ENCODE measurements around the gene ISG15. TPM values are rescaled to one million over a fixed set of nuclear protein-coding genes. Genes with fewer than 3 reads are reported as not detected.

Gene ISG15
- total and polyA plus RNA-seq, 2 of the 13 experiments (the other 11 are each of a cell fraction or from before 2014, with no cell fraction given) = 42.1 to 54.9 TPM

DNA sequence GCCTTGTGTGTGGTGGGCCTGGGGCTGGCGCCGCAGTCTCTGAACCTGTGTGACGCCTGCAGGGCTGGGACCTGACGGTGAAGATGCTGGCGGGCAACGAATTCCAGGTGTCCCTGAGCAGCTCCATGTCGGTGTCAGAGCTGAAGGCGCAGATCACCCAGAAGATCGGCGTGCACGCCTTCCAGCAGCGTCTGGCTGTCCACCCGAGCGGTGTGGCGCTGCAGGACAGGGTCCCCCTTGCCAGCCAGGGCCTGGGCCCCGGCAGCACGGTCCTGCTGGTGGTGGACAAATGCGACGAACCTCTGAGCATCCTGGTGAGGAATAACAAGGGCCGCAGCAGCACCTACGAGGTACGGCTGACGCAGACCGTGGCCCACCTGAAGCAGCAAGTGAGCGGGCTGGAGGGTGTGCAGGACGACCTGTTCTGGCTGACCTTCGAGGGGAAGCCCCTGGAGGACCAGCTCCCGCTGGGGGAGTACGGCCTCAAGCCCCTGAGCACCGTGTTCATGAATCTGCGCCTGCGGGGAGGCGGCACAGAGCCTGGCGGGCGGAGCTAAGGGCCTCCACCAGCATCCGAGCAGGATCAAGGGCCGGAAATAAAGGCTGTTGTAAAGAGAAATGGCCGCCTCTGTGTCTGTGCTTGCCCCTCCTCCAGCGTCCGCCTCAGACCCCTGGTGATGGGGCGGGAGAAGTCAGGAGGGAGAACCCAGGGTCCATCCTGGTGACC, 788 bp downstream of the ISG15 start:
- BruUV-seq (replicated peaks) = TSS peak; percentile 96
- no peak for DNase-seq (ENCODE audit: low spot score)
- 67% methylated on average over 15 of the region's 41 CpGs for whole genome bisulfite sequencing (ENCODE audit: low lambda C conversion rate)
- TF ChIP-seq, protein P1, sequence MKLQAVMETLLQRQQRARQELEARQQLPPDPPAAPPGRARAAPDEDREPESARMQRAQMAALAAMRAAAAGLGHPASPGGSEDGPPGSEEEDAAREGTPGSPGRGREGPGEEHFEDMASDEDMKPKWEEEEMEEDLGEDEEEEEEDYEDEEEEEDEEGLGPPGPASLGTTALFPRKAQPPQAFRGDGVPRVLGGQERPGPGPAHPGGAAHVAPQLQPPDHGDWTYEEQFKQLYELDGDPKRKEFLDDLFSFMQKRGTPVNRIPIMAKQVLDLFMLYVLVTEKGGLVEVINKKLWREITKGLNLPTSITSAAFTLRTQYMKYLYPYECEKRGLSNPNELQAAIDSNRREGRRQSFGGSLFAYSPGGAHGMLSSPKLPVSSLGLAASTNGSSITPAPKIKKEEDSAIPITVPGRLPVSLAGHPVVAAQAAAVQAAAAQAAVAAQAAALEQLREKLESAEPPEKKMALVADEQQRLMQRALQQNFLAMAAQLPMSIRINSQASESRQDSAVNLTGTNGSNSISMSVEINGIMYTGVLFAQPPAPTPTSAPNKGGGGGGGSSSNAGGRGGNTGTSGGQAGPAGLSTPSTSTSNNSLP (IDR thresholded peaks at IDR 0.05; ENCODE audit: low read depth, low read length) = no peak
- TF ChIP-seq ZNF430 (CRISPR knock-in tag; IDR thresholded peaks at IDR 0.05) = 0 out of 2 replicates have a peak, but pooled peaks have one; percentile 12
- no peak for TF ChIP-seq ZNF749 (CRISPR knock-in tag; IDR thresholded peaks at IDR 0.05; ENCODE audit: borderline replicate concordance)
- TF ChIP-seq, protein P2, sequence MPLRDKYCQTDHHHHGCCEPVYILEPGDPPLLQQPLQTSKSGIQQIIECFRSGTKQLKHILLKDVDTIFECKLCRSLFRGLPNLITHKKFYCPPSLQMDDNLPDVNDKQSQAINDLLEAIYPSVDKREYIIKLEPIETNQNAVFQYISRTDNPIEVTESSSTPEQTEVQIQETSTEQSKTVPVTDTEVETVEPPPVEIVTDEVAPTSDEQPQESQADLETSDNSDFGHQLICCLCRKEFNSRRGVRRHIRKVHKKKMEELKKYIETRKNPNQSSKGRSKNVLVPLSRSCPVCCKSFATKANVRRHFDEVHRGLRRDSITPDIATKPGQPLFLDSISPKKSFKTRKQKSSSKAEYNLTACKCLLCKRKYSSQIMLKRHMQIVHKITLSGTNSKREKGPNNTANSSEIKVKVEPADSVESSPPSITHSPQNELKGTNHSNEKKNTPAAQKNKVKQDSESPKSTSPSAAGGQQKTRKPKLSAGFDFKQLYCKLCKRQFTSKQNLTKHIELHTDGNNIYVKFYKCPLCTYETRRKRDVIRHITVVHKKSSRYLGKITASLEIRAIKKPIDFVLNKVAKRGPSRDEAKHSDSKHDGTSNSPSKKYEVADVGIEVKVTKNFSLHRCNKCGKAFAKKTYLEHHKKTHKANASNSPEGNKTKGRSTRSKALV (CRISPR knock-in tag; IDR thresholded peaks at IDR 0.05) = no peak
- TF ChIP-seq ERF (CRISPR knock-in tag; IDR thresholded peaks at IDR 0.05) = no peak
- no peak; the same call in 1 of the 2 replicates for TF ChIP-seq EED (CRISPR knock-in tag; IDR thresholded peaks at IDR 0.05)
- TF ChIP-seq ZIK1 (CRISPR knock-in tag; IDR thresholded peaks at IDR 0.05; ENCODE audit: borderline replicate concordance, low read depth) = no peak
- TF ChIP-seq, protein P3, sequence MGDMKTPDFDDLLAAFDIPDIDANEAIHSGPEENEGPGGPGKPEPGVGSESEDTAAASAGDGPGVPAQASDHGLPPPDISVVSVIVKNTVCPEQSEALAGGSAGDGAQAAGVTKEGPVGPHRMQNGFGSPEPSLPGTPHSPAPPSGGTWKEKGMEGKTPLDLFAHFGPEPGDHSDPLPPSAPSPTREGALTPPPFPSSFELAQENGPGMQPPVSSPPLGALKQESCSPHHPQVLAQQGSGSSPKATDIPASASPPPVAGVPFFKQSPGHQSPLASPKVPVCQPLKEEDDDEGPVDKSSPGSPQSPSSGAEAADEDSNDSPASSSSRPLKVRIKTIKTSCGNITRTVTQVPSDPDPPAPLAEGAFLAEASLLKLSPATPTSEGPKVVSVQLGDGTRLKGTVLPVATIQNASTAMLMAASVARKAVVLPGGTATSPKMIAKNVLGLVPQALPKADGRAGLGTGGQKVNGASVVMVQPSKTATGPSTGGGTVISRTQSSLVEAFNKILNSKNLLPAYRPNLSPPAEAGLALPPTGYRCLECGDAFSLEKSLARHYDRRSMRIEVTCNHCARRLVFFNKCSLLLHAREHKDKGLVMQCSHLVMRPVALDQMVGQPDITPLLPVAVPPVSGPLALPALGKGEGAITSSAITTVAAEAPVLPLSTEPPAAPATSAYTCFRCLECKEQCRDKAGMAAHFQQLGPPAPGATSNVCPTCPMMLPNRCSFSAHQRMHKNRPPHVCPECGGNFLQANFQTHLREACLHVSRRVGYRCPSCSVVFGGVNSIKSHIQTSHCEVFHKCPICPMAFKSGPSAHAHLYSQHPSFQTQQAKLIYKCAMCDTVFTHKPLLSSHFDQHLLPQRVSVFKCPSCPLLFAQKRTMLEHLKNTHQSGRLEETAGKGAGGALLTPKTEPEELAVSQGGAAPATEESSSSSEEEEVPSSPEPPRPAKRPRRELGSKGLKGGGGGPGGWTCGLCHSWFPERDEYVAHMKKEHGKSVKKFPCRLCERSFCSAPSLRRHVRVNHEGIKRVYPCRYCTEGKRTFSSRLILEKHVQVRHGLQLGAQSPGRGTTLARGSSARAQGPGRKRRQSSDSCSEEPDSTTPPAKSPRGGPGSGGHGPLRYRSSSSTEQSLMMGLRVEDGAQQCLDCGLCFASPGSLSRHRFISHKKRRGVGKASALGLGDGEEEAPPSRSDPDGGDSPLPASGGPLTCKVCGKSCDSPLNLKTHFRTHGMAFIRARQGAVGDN (CRISPR knock-in tag; IDR thresholded peaks at IDR 0.05) = peak; percentile 62; the same call in 1 of the 2 replicates
- no peak for TF ChIP-seq SOX6 (IDR thresholded peaks at IDR 0.05)
- TF ChIP-seq SOX6 (CRISPR knock-in tag; IDR thresholded peaks at IDR 0.05) = peak; percentile 1; the same call in 1 of the 2 replicates
- TF ChIP-seq ZNF121 (CRISPR knock-in tag; IDR thresholded peaks at IDR 0.05) = peak; percentile 65
- TF ChIP-seq, protein P4, sequence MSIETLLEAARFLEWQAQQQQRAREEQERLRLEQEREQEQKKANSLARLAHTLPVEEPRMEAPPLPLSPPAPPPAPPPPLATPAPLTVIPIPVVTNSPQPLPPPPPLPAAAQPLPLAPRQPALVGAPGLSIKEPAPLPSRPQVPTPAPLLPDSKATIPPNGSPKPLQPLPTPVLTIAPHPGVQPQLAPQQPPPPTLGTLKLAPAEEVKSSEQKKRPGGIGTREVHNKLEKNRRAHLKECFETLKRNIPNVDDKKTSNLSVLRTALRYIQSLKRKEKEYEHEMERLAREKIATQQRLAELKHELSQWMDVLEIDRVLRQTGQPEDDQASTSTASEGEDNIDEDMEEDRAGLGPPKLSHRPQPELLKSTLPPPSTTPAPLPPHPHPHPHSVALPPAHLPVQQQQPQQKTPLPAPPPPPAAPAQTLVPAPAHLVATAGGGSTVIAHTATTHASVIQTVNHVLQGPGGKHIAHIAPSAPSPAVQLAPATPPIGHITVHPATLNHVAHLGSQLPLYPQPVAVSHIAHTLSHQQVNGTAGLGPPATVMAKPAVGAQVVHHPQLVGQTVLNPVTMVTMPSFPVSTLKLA (IDR thresholded peaks at IDR 0.05) = no peak
- no peak for TF ChIP-seq MATR3 (CRISPR knock-in tag; IDR thresholded peaks at IDR 0.05)
- TF ChIP-seq ZNF333 (CRISPR knock-in tag; IDR thresholded peaks at IDR 0.05; ENCODE audit: borderline replicate concordance) = peak; percentile 35; the same call in 1 of the 2 replicates

More for the DNA sequence above, 788 bp downstream of the ISG15 start:
- Histone ChIP-seq H3K9ac (ENCODE audit: insufficient read depth, low read depth, low read length) (peak overlapping the region; percentile 72), H3K36me3 (replicated peaks in 1 of 2; ENCODE audit: control insufficient read depth in 1 of 2, insufficient read depth in 2 of 2, low read length in 2 of 2) (no peaks in the 10 kb centered on the region), H3K4me3 (replicated peaks in 1 of 3; ENCODE audit: insufficient read depth in 1 of 3, low read depth in 2 of 3, low read length in 3 of 3) (peak overlapping the region; percentile 69 to 98 (median 86); a peak in 5 of 6 replicates), H3K27me3 (ENCODE audit: control insufficient read depth in 1 of 2, insufficient read depth in 2 of 2, low read length in 2 of 2) (no peaks in the 10 kb centered on the region; a peak in 1 of 5 replicates), H3K9me3 (ENCODE audit: low read length) (no peaks in the 10 kb centered on the region), H3K79me2 (ENCODE audit: insufficient read depth, low read length) (no peaks in the 10 kb centered on the region), H3K4me1 (ENCODE audit: insufficient read depth, low read length) (peaks cover 51% of the 10 kb centered on the region), H3K4me2 (ENCODE audit: low read depth, low read length) (peak overlapping the region; percentile 99), H4K20me1 (ENCODE audit: insufficient read depth, low read length) (no peaks in the 10 kb centered on the region), H3K27ac (ENCODE audit: extremely low read length, insufficient read depth, low read length) (peak overlapping the region; percentile 60), H2AFZ (ENCODE audit: low read length) (no peak overlapping the region)
- intact Hi-C loops (cut with micrococcal nuclease; ENCODE audit: unreplicated experiment) = loop anchor here (5.0 kb wide), 1 partner anchor 43 kb away; no protein-coding TSS in a partner anchor
- in situ Hi-C loops (cut with HindIII; ENCODE audit: extremely low pct_ligation_motif_present, low pct_unique_long_range_greater_than_20kb) = no loop called here
- CTCF ChIA-PET (ENCODE audit: low intra/inter-chr PET ratio, low total read pairs) = interaction anchor here (2.8 kb wide), 1 partner anchor 50 kb away, joined by 15 read pairs; no protein-coding TSS in a partner anchor
- POLR2A ChIA-PET = interaction anchor here (0.9 to 2.1 kb wide), 8 partner anchors 9 to 273 kb away, joined by 3 to 13 read pairs (median 4); partner anchors contain the start of gene HES4
- ATAC-seq (peak; percentile 73), FAIRE-seq (no peak)

Measured in HepG2 (cell line).